Neuronal stem cell (in vitro differentiated cells): Measurements from ENCODE around the gene DPP6. TPM values are rescaled to one million over a fixed set of nuclear protein-coding genes. Genes with fewer than 3 reads are reported as not detected.
"Not testable (repeated sequence)": the region's sequence is repeated elsewhere in the genome, so short reads cannot be mapped to it uniquely, and the experiment has no call there.

ENCODE experiments used
- DNase-seq: peaks from one replicate; pipeline ENCODE4 v3.0.0-alpha.2; 2013; ENCODE audit warnings: low spot score
- H2AFZ ChIP-seq: one replicate; pipeline ENCODE4 v1.6.1; 2013; ENCODE audit warnings: mild to moderate bottlenecking, low read length, inconsistent platforms
- H2AK5ac ChIP-seq: 2 replicates; pipeline ENCODE4 v1.6.1; 2013; ENCODE audit warnings: low read depth, mild to moderate bottlenecking, inconsistent platforms, low read length, moderate library complexity, mixed read lengths
- H2BK120ac ChIP-seq: 2 replicates; pipeline ENCODE4 v1.6.1; 2013; ENCODE audit warnings: low read depth, mild to moderate bottlenecking, inconsistent platforms, low read length, moderate library complexity, mixed read lengths
- H2BK12ac ChIP-seq: one replicate; pipeline ENCODE4 v1.6.1; 2013; ENCODE audit warnings: low read length, inconsistent platforms
- H2BK15ac ChIP-seq: 2 replicates; pipeline ENCODE4 v1.6.1; 2013; ENCODE audit warnings: mild to moderate bottlenecking, low read length, inconsistent platforms, mixed read lengths
- H2BK5ac ChIP-seq: one replicate; pipeline ENCODE4 v1.6.1; 2013; ENCODE audit warnings: inconsistent platforms, mild to moderate bottlenecking, low read length, moderate library complexity
- H3K14ac ChIP-seq: one replicate; pipeline ENCODE4 v1.6.1; 2013; ENCODE audit warnings: low read length, inconsistent platforms
- H3K18ac ChIP-seq: 2 replicates; pipeline ENCODE4 v1.6.1; 2013; ENCODE audit warnings: low read length, inconsistent platforms
- H3K23ac ChIP-seq: 2 replicates; pipeline ENCODE4 v1.6.1; 2013; ENCODE audit warnings: low read depth, mild to moderate bottlenecking, mixed read lengths, low read length, inconsistent platforms; ENCODE audit not compliant: poor library complexity
- H3K27ac ChIP-seq: replicated peaks from 3 replicates; pipeline ENCODE4 v1.5.1; 2013; ENCODE audit warnings: low read length, inconsistent platforms
- H3K27me3 ChIP-seq, 3 experiments: 2 replicates each; pipeline ENCODE4 v1.6.1; 2013; ENCODE audit warnings: low read length in 3 of 3, mild to moderate bottlenecking in 2 of 3, inconsistent platforms in 1 of 3, low read depth in 1 of 3, mixed read lengths in 1 of 3, moderate library complexity in 1 of 3; ENCODE audit not compliant: control insufficient read depth in 3 of 3, insufficient read depth in 3 of 3
- H3K36me3 ChIP-seq, 2 donors: replicated peaks in 1 of 2; 2 replicates each; pipeline ENCODE4 v1.6.1; 2013; ENCODE audit warnings: low read length in 2 of 2; ENCODE audit not compliant: control insufficient read depth in 2 of 2, insufficient read depth in 2 of 2
- H3K4ac ChIP-seq: 2 replicates; pipeline ENCODE4 v1.6.1; 2013; ENCODE audit warnings: inconsistent platforms, mild to moderate bottlenecking, low read length, moderate library complexity
- H3K4me1 ChIP-seq, 2 donors: 1 replicate in 1 of 2; 2 replicates in 1 of 2; pipeline ENCODE4 v1.6.1; 2013; ENCODE audit warnings: low read length in 2 of 2, low read depth in 1 of 2; ENCODE audit not compliant: control insufficient read depth in 2 of 2, insufficient read depth in 1 of 2
- H3K4me2 ChIP-seq: one replicate; pipeline ENCODE4 v1.6.1; 2013; ENCODE audit warnings: mild to moderate bottlenecking, low read length, inconsistent platforms; ENCODE audit not compliant: insufficient read depth, poor library complexity, severe bottlenecking
- H3K4me3 ChIP-seq, 2 donors: 2 replicates each; pipeline ENCODE4 v1.5.1; 2013; ENCODE audit warnings: low read length in 2 of 2, mild to moderate bottlenecking in 2 of 2, inconsistent platforms in 1 of 2, moderate library complexity in 1 of 2
- H3K79me1 ChIP-seq: one replicate; pipeline ENCODE4 v1.6.1; 2013; ENCODE audit warnings: low read depth, mild to moderate bottlenecking, inconsistent platforms, low read length, moderate library complexity
- H3K9ac ChIP-seq: one replicate; pipeline ENCODE4 v1.6.1; 2013; ENCODE audit warnings: mild to moderate bottlenecking, low read depth, low read length, inconsistent platforms; ENCODE audit not compliant: poor library complexity
- H3K9me3 ChIP-seq, 2 donors: replicated peaks in 1 of 2; 2 replicates each; pipeline versions ENCODE3 to v1.6.1; 2013; ENCODE audit warnings: low read length in 2 of 2, mild to moderate bottlenecking in 2 of 2, inconsistent platforms in 1 of 2, low read depth in 1 of 2, mixed read lengths in 1 of 2, moderate library complexity in 1 of 2; ENCODE audit not compliant: control insufficient read depth in 2 of 2, insufficient read depth in 1 of 2
- H4K8ac ChIP-seq: one replicate; pipeline ENCODE4 v1.6.1; 2013; ENCODE audit warnings: low read depth, mild to moderate bottlenecking, inconsistent platforms, low read length, moderate library complexity
- H4K91ac ChIP-seq: one replicate; pipeline ENCODE4 v1.6.1; 2013; ENCODE audit warnings: low read length, low read depth, mild to moderate bottlenecking, inconsistent platforms; ENCODE audit not compliant: poor library complexity
- WGBS, 2 donors: extraction: QIAGEN DNeasy Blood & Tissue Kit; methylation state at CpG; one replicate each; pipeline ENCODE4 v1.1.7; 2013; ENCODE audit warnings: missing lambda C conversion rate in 2 of 2, mixed read lengths in 1 of 2; ENCODE audit not compliant: insufficient read length in 2 of 2, insufficient replicate concordance in 1 of 2; ENCODE audit errors: extremely low coverage in 2 of 2; 5-methylcytosine and 5-hydroxymethylcytosine counted together
- polyA plus RNA-seq, 2 experiments: library from polyadenylated mRNA; stranded (reverse); fragments of 200-250 nt; gene quantifications; one replicate each; pipeline ENCODE4 v1.2.3, GENCODE V29; 2013

Gene DPP6
- polyA plus RNA-seq (2013, experiment 1 of 2) = 3.7 TPM
- 3.8 TPM for polyA plus RNA-seq (2013, experiment 2 of 2)

DNA sequence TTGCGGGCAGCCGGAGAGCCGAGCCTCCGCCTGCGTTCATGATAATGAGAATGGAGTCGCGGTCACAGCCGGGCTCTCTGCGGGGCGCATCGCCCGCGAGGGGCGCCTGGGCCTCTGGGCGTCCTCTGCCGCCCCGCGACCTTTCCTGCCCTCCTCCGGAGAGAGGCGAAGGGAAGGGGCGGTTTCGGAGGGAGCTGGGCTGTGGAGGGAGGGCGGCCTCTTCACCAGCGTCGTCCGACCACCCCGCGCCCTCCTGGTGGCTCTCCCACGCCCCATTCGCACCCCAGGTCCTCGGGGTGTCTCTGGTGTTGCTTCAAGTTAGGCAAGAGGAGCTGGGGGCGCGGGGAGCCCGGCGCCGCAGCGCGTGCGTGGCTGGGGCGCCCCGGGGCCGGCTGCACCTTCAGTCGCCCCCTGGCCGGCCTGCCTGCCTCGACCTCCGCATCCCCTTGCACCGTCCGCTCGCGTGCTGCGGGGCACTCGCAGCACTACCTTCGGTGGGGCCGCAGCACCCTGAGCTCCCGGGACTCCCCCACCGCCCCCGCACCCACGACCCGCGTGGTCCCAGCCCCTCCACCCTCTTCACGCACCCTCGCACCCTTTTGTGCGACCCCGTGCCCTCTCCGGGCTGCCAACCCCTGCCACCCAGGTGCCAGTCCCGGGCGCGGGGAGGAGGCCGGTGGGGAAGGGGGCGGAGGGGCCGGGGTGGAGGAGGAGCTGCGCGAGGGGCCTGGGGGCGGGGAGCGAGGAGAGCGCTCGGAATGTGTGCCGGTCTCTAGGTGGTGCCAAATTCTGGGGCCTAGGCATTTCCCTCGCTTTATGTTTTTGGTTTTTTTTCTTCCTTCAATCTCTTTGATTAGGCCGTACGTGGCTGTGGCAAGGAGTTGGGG, at the start of gene DPP6:
Gene DPP6 (plus strand): TSS at position 756 of the 887 bp plus-strand sequence.
- H2AK5ac ChIP-seq, H4K8ac ChIP-seq, H3K27me3 ChIP-seq, H3K14ac ChIP-seq, H3K9me3 ChIP-seq, DNase-seq, H3K36me3 ChIP-seq, H3K27ac ChIP-seq, H2AFZ ChIP-seq, H3K4me1 ChIP-seq, H3K79me1 ChIP-seq, H2BK15ac ChIP-seq, H2BK12ac ChIP-seq, H2BK5ac ChIP-seq, H2BK120ac ChIP-seq, H4K91ac ChIP-seq, H3K23ac ChIP-seq, H3K4ac ChIP-seq: not testable (repeated sequence)
- no CpG with 5 or more reads among the region's 81 CpGs for WGBS, 2 donors
- Histone ChIP-seq H3K9ac (peak within 1 kb of the TSS; percentile 44), H3K18ac (peak within 1 kb of the TSS; percentile 80), H3K4me3 (peak within 1 kb of the TSS in 1 of 2 donors; percentile 74), H3K4me2 (peak within 1 kb of the TSS; percentile 66)

DNA sequence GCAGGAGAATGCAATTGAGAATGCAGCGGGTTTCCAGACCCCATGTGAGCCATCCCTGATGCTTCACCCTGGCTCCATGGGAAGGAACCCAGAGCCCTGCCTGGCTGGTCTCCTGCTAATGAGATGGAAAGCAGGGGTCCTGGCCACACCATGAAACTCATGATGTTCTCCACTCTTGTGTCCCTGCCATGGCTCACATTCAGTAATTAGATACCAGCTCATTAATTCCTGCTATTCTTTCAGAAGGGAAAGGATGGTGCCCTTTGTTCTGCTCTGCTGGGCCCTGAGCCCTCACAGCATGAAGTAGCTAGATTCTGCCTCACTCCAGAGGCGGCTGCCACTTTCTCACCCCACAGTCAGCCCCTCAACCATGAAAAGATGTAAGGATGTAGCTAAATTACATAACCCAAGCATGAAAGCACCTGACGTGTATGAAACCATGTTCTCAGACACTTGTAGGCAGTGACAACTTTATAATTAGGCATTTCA, 42.7 kb upstream of the DPP6 start:
- H3K14ac ChIP-seq, H3K9ac ChIP-seq, H2AFZ ChIP-seq: not testable (repeated sequence)

DNA sequence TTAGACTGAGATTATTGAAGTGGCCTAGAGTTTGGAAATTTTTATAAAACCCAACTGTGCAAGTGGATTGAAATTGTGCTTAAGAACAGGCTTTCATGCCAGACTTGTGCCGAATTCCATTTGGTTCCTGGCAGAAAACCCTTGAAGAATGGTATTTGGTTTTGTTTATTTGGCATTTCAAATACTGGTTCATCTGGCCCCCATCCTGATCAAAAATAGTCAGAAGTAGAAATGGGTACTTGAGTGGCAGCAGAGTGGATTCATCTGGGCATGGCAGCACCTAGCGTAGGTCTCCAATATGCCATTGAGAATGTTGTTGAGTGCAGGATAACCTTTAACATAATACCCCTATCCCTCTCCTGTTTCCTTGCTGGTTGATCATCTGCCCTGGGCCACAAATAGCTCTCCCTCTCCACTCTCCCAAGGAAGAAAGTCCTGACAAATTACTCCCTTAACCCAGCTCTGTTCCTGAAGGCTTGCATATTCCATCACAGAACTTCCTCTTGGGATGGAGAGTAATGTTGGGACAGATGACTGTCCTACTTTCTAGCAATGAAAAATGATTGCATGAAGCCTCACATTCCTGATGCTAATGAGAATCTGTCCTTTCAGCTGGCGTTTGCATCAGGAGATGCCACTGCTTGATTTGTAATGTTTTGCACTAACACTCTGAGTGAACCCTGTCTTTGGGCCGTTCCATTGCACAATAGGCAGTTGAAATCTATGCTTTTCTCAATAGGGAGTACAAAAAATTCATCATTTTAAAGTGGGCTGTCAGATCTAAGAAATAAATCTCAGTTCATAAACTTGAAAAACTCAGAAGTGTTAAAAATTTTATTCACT, 41.3 kb upstream of the DPP6 start:
- not testable (repeated sequence) for H3K9me3 ChIP-seq, H3K4me3 ChIP-seq, H3K9ac ChIP-seq, H3K14ac ChIP-seq, H3K79me1 ChIP-seq, H3K23ac ChIP-seq, H2BK12ac ChIP-seq, H3K36me3 ChIP-seq, H4K91ac ChIP-seq, H4K8ac ChIP-seq, H3K27ac ChIP-seq, H2BK5ac ChIP-seq, H3K4ac ChIP-seq, H3K4me1 ChIP-seq, H2BK120ac ChIP-seq, H3K18ac ChIP-seq, H3K4me2 ChIP-seq, H2AK5ac ChIP-seq, DNase-seq, H2BK15ac ChIP-seq, H2AFZ ChIP-seq, H3K27me3 ChIP-seq
- WGBS, 2 donors = no CpG with 5 or more reads among the region's 4 CpGs

More for the DNA sequence above, 42.7 kb upstream of the DPP6 start:
- not testable (repeated sequence) for H3K27ac ChIP-seq, H3K23ac ChIP-seq, H4K91ac ChIP-seq, H3K27me3 ChIP-seq, DNase-seq, H3K4me1 ChIP-seq, H2AK5ac ChIP-seq, H4K8ac ChIP-seq, H2BK120ac ChIP-seq, H3K18ac ChIP-seq, H2BK12ac ChIP-seq, H2BK15ac ChIP-seq, H2BK5ac ChIP-seq, H3K9me3 ChIP-seq, H3K79me1 ChIP-seq, H3K4me3 ChIP-seq, H3K4ac ChIP-seq, H3K36me3 ChIP-seq
- H3K4me2 ChIP-seq = peak overlapping the region; percentile 18
- WGBS, 2 donors = no CpG with 5 or more reads among the region's 3 CpGs

DNA sequence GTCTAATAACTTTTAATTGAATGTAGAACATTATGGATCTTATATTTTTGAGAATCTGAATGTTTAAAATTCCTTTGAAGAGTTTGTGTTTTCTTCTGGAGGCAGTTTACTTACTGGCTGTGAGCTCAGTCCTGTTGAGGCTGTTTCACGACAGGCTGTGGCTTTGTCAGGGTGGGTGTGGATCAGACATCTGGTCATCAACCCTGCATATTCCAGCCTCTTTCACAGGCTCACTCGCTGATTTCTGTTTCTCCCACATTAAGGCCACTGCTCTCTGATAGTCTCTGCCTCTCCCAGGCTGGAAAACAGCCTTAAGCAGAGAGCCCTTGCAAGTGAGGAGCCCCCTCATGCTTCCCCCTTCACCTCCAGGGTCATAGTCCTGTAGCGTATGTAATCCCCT, 39.4 kb upstream of the DPP6 start:
- not testable (repeated sequence) for H2BK15ac ChIP-seq, H2BK120ac ChIP-seq, H3K18ac ChIP-seq, H3K79me1 ChIP-seq, H3K4me3 ChIP-seq, H3K27ac ChIP-seq, H2BK12ac ChIP-seq, H3K4me1 ChIP-seq, DNase-seq, H3K4me2 ChIP-seq, H3K27me3 ChIP-seq, H3K36me3 ChIP-seq, H3K4ac ChIP-seq, H4K91ac ChIP-seq, H3K9me3 ChIP-seq, H4K8ac ChIP-seq, H2AFZ ChIP-seq, H2AK5ac ChIP-seq, H2BK5ac ChIP-seq, H3K9ac ChIP-seq, H3K14ac ChIP-seq, H3K23ac ChIP-seq
- WGBS, 2 donors = no CpG with 5 or more reads among the region's 3 CpGs
